Measurements from ENCODE around the gene MAGI2. TPM values are rescaled to one million over a fixed set of nuclear protein-coding genes. Genes with fewer than 3 reads are reported as not detected.
"Not testable (repeated sequence)": the region's sequence is repeated elsewhere in the genome, so short reads cannot be mapped to it uniquely, and the experiment has no call there.

Gene MAGI2
- total RNA-seq, 1 donor from 2014 or later = 6.3 TPM

- DNase-seq (ENCODE audit: low spot score) = no peak
- intact Hi-C loops (cut with DNase I) = no loop called here
These were observed 803.5 kb downstream of the MAGI2 start for GRCh38 chr7:78649976-78650375.

GRCh38 chr7:78649236-78649635 lies 804.2 kb downstream of the MAGI2 start:
- intact Hi-C loops (cut with DNase I) = no loop called here
- no peak for DNase-seq (ENCODE audit: low spot score)

GRCh38 chr7:78642751-78643150 lies 810.7 kb downstream of the MAGI2 start:
- intact Hi-C loops (cut with DNase I) = no loop called here
- no peak for DNase-seq (ENCODE audit: low spot score)

GRCh38 chr7:78638364-78638763 lies 815.1 kb downstream of the MAGI2 start:
- intact Hi-C loops (cut with DNase I) = no loop called here
- no peak for DNase-seq (ENCODE audit: low spot score)

- no peak for DNase-seq (ENCODE audit: low spot score)
- intact Hi-C loops (cut with DNase I) = no loop called here
These were observed 816.7 kb downstream of the MAGI2 start for GRCh38 chr7:78636727-78637126.

- no peak for DNase-seq (ENCODE audit: low spot score)
- intact Hi-C loops (cut with DNase I) = no loop called here
These were observed 818.3 kb downstream of the MAGI2 start for GRCh38 chr7:78635026-78635793.

- DNase-seq (ENCODE audit: low spot score) = no peak
These were observed 819.4 kb downstream of the MAGI2 start for GRCh38 chr7:78634093-78634492.

GRCh38 chr7:78620920-78621319 lies 832.5 kb downstream of the MAGI2 start:
- DNase-seq (ENCODE audit: low spot score) = no peak
- intact Hi-C loops (cut with DNase I) = no loop called here

More at GRCh38 chr7:78634093-78634492, 819.4 kb downstream of the MAGI2 start:
- intact Hi-C loops (cut with DNase I) = no loop called here

- DNase-seq (ENCODE audit: low spot score) = no peak
- intact Hi-C loops (cut with DNase I) = no loop called here
These were observed 836.9 kb downstream of the MAGI2 start for GRCh38 chr7:78616539-78616938.

- intact Hi-C loops (cut with DNase I) = no loop called here
- DNase-seq (ENCODE audit: low spot score) = no peak
These were observed 844.2 kb downstream of the MAGI2 start for GRCh38 chr7:78609281-78609680.

GRCh38 chr7:78607099-78607498 lies 846.4 kb downstream of the MAGI2 start:
- DNase-seq (ENCODE audit: low spot score) = no peak
- intact Hi-C loops (cut with DNase I) = no loop called here

GRCh38 chr7:78605119-78605518 lies 848.3 kb downstream of the MAGI2 start:
- intact Hi-C loops (cut with DNase I) = no loop called here
- no peak for DNase-seq (ENCODE audit: low spot score)

GRCh38 chr7:78601728-78602127 lies 851.7 kb downstream of the MAGI2 start:
- intact Hi-C loops (cut with DNase I) = no loop called here
- no peak for DNase-seq (ENCODE audit: low spot score)

- intact Hi-C loops (cut with DNase I) = no loop called here
These were observed 859.3 kb downstream of the MAGI2 start for GRCh38 chr7:78594156-78594555.

GRCh38 chr7:78588393-78588792 lies 865.1 kb downstream of the MAGI2 start:
- DNase-seq (ENCODE audit: low spot score) = no peak
- intact Hi-C loops (cut with DNase I) = no loop called here

More at GRCh38 chr7:78594156-78594555, 859.3 kb downstream of the MAGI2 start:
- no peak for DNase-seq (ENCODE audit: low spot score)

- DNase-seq (ENCODE audit: low spot score) = no peak
- intact Hi-C loops (cut with DNase I) = no loop called here
These were observed 865.9 kb downstream of the MAGI2 start for GRCh38 chr7:78587443-78588044.

GRCh38 chr7:78585980-78586379 lies 867.5 kb downstream of the MAGI2 start:
- no peak for DNase-seq (ENCODE audit: low spot score)
- intact Hi-C loops (cut with DNase I) = no loop called here

GRCh38 chr7:78578686-78579085 lies 874.8 kb downstream of the MAGI2 start:
- intact Hi-C loops (cut with DNase I) = no loop called here

GRCh38 chr7:78577174-78577952 lies 876.1 kb downstream of the MAGI2 start:
- intact Hi-C loops (cut with DNase I); DNase-seq (ENCODE audit: low spot score): not testable (repeated sequence)

More at GRCh38 chr7:78578686-78579085, 874.8 kb downstream of the MAGI2 start:
- DNase-seq (ENCODE audit: low spot score) = no peak

- no peak for DNase-seq (ENCODE audit: low spot score)
- intact Hi-C loops (cut with DNase I) = no loop called here
These were observed 877.2 kb downstream of the MAGI2 start for GRCh38 chr7:78576236-78576635.
